G401.6 (cell line): Measurements from ENCODE around the gene ZNF260.

Source experiments
- FAIRE-seq: peaks from 2 replicates; lab custom pipeline; 2012; peaks lifted over from hg19 to GRCh38; lab: Jason Lieb, UNC

ZNF260 gene

DNA sequence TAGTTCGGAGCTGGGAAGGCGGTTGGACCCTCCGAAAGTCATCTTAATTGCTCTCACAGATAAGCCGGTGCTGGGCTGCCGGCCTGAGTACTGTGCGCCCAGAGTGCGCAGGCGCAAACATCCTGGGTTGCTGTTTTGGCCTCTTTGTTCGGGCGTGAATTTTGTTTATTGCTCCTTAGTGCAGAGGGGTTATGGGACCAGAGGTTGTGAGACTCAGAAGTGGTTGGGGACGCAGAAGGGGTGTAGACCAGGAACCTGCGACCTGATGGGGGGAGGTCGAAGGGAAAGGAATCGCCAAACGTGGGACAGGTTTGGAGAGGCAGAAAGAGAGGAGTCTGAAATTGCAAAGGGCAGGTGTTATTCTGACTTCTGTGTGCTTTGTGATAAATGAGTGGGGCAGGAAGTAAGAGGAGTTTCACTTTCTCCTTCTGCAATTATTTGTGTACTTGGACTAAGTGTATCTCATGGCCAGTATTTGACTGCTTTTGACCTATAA is 38.1 kb downstream of the ZNF260 start:
- no peak for FAIRE-seq

DNA sequence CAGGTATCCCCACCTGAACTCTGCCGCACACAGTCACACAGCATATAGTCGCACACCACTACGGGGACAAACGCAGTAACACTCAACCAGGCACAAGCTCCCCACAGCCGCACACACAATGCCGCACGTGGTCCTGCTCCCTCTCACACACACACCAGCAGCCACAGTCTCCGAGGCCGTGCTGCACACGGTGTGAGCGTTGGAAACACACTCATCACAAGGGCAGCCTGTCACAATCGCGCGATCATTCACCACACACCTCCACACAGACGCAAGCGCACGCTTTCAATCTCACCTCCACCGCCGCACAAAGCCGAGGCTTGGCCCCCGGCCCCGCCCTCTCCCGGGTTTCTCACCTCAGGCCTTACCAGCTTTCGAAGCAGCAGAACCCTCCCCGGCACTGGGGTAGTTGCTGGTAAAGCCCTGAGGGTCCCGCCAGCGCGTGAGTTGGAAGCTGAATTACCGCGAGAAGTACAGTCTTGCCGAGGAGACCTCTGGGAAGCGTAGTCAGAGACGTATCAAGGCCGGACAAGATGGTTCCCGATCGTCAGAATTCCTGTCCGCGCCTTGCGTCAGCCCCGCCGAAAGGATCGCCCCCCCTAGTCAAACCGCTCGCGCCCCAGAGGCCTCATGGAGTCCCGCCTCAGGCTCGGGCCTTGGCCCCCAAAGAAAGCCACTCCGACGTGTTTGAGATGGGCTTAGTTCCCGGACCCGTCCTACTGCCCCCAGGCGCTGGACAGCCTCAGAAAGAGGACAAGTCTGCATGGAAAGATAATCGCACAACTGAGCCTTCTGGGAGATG is 38.8 kb downstream of the ZNF260 start, which contains the start of gene ZNF566:
TSS of gene ZNF566 (minus strand) at position 444 of the 802 bp plus-strand sequence. CDS start 13,004 bp downstream, outside the sequence.
- FAIRE-seq, result peak; percentile 91

DNA sequence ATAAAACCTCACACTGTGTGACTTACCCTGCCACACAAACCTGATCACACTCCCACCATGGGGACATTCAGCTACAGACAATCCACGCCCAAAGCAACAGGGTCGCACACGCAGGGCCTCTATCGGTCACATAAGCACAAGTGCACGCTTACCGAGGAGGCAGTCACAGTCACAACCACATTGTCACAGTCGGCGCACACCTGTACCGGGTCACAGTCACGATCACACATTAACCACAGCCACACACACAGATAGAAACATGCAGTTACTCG is 39.3 kb downstream of the ZNF260 start:
- no peak for FAIRE-seq

DNA sequence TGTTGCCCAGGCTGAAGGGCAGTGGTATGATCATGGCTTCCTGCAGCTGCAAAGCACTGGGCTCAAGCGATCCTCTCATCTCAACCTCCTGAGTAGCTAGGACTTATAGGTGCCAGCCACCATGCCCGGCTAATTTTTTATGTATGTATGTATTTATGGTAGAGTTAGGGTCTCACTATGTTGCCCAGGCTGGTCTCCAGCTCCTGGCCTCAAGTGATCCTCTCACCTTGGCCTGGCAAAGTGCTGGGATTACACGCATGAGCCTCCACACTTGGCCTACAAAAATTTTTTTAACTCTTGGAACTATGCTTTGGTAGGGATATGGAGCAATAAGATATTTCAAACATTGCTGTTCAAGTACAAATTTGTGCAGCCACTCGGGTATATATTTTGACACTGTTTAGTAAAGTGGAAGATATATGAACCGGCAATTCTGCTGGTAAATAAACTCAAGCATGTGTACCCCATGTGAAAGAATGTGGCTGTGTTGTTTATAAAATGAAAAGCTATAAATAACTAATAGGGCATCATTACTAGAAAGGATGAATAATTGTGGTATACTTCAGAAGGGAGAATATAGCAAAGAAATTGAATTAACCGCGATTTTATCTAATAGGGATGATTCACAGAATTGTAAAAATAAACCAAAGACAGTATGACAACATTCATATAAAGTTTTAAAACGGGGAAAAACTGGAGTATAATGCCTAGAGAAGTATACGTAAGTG is 39.8 kb downstream of the ZNF260 start:
- no peak for FAIRE-seq

DNA sequence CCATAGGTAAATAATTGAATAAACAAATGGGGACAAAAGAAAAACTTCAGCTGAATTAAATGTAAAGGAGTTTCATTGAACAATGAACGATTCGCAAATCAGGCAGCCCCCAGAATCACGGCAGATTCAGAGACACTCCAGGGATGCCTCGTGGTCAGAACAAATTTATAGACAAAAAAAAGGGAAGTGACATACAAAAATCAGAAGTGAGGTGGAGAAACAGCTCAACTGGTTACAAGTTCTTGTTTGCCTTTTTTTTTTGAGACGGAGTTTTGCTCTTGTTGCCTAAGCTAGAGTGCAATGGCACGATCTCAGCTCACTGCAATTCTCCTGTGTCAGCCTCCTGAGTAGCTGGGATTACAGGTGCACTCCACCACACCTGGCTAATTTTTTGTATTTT is 44.4 kb downstream of the ZNF260 start:
- no peak for FAIRE-seq

DNA sequence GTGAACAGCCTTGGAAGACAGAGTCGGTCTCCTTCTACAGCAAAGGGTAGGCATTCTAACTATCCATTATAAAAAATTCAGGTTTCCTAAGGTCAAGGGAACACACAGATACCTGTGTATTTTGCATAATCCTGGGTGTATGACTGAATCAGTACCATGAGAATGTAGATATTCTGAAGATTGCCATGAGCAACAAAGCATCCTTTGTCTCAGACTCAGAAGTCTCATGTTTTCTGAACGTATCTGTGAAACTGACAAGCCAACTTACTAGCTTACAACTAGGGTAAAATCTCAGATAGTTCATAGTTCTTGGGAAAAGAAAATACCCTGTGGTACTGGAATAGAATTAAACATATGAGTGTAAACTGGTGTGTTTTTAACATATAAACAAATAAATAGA is 45.2 kb downstream of the ZNF260 start:
- no peak for FAIRE-seq
